ENCODE data around the gene CD24. TPM values are rescaled to one million over a fixed set of nuclear protein-coding genes. Genes with fewer than 3 reads are reported as not detected.
A peak's percentile ranks its signal among the peaks of the same experiment; 100 is the strongest.

CD24 gene
- polyA plus RNA-seq, 2 of the 4 experiments (the other 2 are of a cell fraction) = 284 to 602 TPM

DNA sequence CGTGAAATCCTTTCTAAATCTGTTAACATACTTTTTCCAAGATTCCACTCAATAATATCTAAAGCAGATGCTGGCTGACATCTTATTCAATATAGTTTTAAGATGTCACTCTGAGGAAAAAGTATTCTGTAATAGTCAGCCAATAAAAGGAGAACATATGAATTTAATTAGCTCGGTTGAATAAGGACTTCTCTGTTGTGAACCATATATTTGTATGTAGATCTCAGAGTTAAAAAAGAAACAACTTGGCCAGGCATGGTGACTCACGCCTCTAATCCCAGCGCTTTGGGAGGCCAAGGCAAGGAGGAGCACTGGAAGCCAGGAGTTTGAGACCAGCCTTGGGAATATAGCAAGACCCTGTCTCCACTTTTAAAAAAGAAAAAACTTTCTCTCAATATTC is 7.4 kb upstream of the CD24 start (continued):
- no peak for TF ChIP-seq SMC3 (IDR thresholded peaks at IDR 0.05)

DNA sequence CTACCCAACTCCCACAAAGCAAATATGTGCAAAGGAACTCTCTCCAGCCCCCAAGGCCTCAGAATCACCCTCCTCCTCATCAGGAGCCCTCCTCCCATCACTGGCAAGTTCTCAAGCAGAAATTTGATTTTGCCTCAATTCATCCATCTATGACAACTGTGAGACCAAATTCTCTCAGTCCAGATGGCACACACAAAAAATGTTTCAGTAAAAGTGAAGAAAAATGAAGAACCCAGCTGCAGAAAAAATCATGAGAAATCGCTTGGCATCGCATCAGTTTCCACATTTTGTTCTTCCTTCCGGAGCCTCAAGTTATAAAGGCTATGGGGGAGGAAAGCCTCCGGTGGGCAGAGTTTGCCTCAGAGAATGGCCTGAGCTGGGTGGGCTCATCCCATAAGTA is 6.4 kb upstream of the CD24 start:
- TF ChIP-seq ZNF302 (CRISPR knock-in tag; IDR thresholded peaks at IDR 0.05) (no peak), ESRRA (IDR thresholded peaks at IDR 0.05; ENCODE audit: borderline replicate concordance, low read length) (no peak), ZC3H11A (IDR thresholded peaks at IDR 0.05) (no peak), ZFP36 (IDR thresholded peaks at IDR 0.05; ENCODE audit: borderline replicate concordance, partially characterized antibody) (no peak), ELK1 (IDR thresholded peaks at IDR 0.05; ENCODE audit: low read depth, low read length) (no peak), HES2 (IDR thresholded peaks at IDR 0.05) (no peak), TFCP2L1 (CRISPR knock-in tag; IDR thresholded peaks at IDR 0.05) (no peak), MAFK (IDR thresholded peaks at IDR 0.05; ENCODE audit: partially characterized antibody) (no peak), RAD21 (conservative IDR thresholded peaks at IDR 0.05 in 1 of 2, IDR thresholded peaks at IDR 0.05 in 1 of 2) (no peak), CEBPB (IDR thresholded peaks at IDR 0.05) (no peak), EP300 (IDR thresholded peaks at IDR 0.05) (no peak), SREBF2 (IDR thresholded peaks at IDR 0.05) (no peak), NPAS2 (CRISPR knock-in tag; IDR thresholded peaks at IDR 0.05; ENCODE audit: borderline replicate concordance) (no peak)
- CTCF ChIA-PET = interaction anchor here (0.7 to 2.2 kb wide), 4 partner anchors 15 to 641 kb away, joined by 3 to 11 read pairs (median 4); no protein-coding TSS in a partner anchor
- no peaks in the 10 kb centered on the region for H3K9me3 ChIP-seq
- no peak overlapping the region for H3K4me3 ChIP-seq
- WGBS (ENCODE audit: missing lambda C conversion rate) = 84% methylated on average over 4 of the region's 4 CpGs
- ATAC-seq (no peak), FAIRE-seq (no peak), DNase-seq (ENCODE audit: low read depth in 1 of 2, low spot score in 1 of 2) (no peak)
- no peak overlapping the region; a peak in 1 of 6 replicates for H3K27ac ChIP-seq
- POLR2A ChIA-PET = no interaction called here
- H3K4me1 ChIP-seq = peaks cover 12% of the 10 kb centered on the region
- H3K4me2 ChIP-seq = no peak overlapping the region

DNA sequence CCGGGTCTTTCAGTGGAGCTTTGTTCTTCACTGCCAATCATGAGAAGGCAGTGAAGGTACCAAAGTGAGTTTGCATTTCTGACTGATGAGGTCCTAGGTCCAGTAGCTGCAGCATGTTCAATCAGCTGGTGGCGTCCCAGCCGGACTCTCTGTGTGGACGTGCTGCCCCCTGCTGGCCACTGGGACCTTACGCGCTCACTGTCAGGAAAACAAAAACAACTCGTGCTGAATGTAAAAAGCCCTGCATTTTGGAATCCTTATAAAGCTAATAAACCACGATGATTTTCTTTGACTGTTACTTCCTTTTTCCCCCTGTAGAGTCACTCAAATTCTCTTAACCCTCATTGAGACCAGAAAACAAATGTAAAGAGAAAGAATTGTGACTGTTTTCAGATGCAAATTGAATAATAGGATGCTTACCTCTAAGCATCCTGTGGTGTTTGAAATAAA is 4.9 kb upstream of the CD24 start:
- no peak overlapping the region for H3K4me2 ChIP-seq
- peak overlapping the region; percentile 27 to 61; a peak in 3 of 6 replicates for H3K27ac ChIP-seq
- H3K4me3 ChIP-seq = no peak overlapping the region
- TF ChIP-seq CTCF (IDR thresholded peaks at IDR 0.05) (peak; percentile 91), ELK1 (IDR thresholded peaks at IDR 0.05; ENCODE audit: low read depth, low read length) (no peak), SREBF2 (IDR thresholded peaks at IDR 0.05) (no peak), SMC3 (IDR thresholded peaks at IDR 0.05) (peak; percentile 91), HEYL (CRISPR knock-in tag; IDR thresholded peaks at IDR 0.05) (no peak), FOSB (CRISPR knock-in tag; IDR thresholded peaks at IDR 0.05) (no peak), HOXB5 (CRISPR knock-in tag; IDR thresholded peaks at IDR 0.05) (no peak), MYC (IDR thresholded peaks at IDR 0.05; ENCODE audit: borderline replicate concordance, low read length) (no peak; the same call in 1 of the 2 replicates), HDAC2 (IDR thresholded peaks at IDR 0.05) (no peak), CBX2 (IDR thresholded peaks at IDR 0.05; ENCODE audit: borderline replicate concordance, low read depth) (no peak), RAD21 (conservative IDR thresholded peaks at IDR 0.05 in 1 of 2, IDR thresholded peaks at IDR 0.05 in 1 of 2) (peak; percentile 95 to 96), FOSL2 (IDR thresholded peaks at IDR 0.05) (no peak), FOSL2 (CRISPR knock-in tag; IDR thresholded peaks at IDR 0.05) (no peak), ZC3H11A (IDR thresholded peaks at IDR 0.05) (no peak), EHMT2 (IDR thresholded peaks at IDR 0.05; ENCODE audit: low read depth) (no peak), HOXA7 (CRISPR knock-in tag; IDR thresholded peaks at IDR 0.05) (no peak), RNF2 (IDR thresholded peaks at IDR 0.05; ENCODE audit: borderline replicate concordance, low read depth) (no peak)
- TF ChIP-seq, protein P1, sequence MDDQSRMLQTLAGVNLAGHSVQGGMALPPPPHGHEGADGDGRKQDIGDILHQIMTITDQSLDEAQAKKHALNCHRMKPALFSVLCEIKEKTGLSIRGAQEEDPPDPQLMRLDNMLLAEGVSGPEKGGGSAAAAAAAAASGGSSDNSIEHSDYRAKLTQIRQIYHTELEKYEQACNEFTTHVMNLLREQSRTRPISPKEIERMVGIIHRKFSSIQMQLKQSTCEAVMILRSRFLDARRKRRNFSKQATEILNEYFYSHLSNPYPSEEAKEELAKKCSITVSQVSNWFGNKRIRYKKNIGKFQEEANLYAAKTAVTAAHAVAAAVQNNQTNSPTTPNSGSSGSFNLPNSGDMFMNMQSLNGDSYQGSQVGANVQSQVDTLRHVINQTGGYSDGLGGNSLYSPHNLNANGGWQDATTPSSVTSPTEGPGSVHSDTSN (IDR thresholded peaks at IDR 0.05) = 0 out of 2 replicates have a peak, but pooled peaks have one; percentile 38
- TF ChIP-seq, protein P2, sequence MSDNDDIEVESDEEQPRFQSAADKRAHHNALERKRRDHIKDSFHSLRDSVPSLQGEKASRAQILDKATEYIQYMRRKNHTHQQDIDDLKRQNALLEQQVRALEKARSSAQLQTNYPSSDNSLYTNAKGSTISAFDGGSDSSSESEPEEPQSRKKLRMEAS (IDR thresholded peaks at IDR 0.05) = peak; percentile 52
- TF ChIP-seq, protein P3, sequence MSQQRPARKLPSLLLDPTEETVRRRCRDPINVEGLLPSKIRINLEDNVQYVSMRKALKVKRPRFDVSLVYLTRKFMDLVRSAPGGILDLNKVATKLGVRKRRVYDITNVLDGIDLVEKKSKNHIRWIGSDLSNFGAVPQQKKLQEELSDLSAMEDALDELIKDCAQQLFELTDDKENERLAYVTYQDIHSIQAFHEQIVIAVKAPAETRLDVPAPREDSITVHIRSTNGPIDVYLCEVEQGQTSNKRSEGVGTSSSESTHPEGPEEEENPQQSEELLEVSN (IDR thresholded peaks at IDR 0.05; ENCODE audit: borderline replicate concordance, low read depth) = no peak
- ChIA-PET POLR2A (no interaction called here), CTCF (interaction anchor here (0.5 to 2.3 kb wide), 58 partner anchors 9 to 1315 kb away, joined by 3 to 39 read pairs (median 4); no protein-coding TSS in a partner anchor)
- DNase-seq (ENCODE audit: low read depth in 1 of 2, low spot score in 1 of 2) = peak; percentile 55 to 83
- peaks cover 12% of the 10 kb centered on the region for H3K4me1 ChIP-seq
- H3K9me3 ChIP-seq = no peaks in the 10 kb centered on the region
- peak; percentile 12 to 74; a peak in 3 of 6 replicates for ATAC-seq
- no peak for FAIRE-seq
- 1% methylated on average over 8 of the region's 8 CpGs for WGBS (ENCODE audit: missing lambda C conversion rate)
